GM12891 (cell line): ENCODE measurements around the gene MAPK4.

Source experiments
- PAX5 ChIP-seq: IDR thresholded peaks from 2 replicates; pipeline ENCODE4 v1.6.1; 2011; ENCODE audit warnings: low read length, moderate library complexity, mild to moderate bottlenecking; ENCODE audit not compliant: insufficient read depth, severe bottlenecking
- POLR2A ChIP-seq: IDR thresholded peaks from 2 replicates; pipeline ENCODE4 v1.6.1; 2011; ENCODE audit warnings: low read depth, low read length, control low read depth
- POLR2AphosphoS5 ChIP-seq: IDR thresholded peaks from 2 replicates; pipeline ENCODE4 v1.6.1; 2011; ENCODE audit warnings: low read depth, low read length, control low read depth
- TAF1 ChIP-seq: IDR thresholded peaks from 2 replicates; pipeline ENCODE4 v1.6.1; 2011; ENCODE audit warnings: low read depth, low read length, control low read depth

DNA sequence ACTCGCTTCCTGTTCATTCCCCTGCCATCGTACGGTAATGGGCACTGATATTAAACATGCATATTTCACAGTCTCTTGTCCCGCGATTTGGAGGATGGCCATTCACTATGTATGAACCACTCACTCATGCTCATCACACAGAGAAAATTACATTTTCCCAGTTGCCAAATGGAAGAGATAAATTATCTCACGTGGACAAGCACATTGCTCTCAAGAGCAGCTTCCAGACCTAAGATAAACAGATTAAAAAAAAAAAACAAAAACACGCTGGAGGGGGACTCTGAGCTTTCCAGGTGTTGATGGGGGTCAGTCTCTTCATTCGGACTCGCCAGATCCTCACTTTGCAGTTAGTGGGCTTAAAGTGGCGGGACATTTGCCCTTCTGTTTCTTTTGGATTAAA is 1.7 kb upstream of the MAPK4 start:
- TF ChIP-seq POLR2A: no peak
- no peak for TF ChIP-seq POLR2AphosphoS5
- no peak for TF ChIP-seq PAX5
- no peak for TF ChIP-seq TAF1
